HG03521 (cell line): ENCODE measurements around the gene ZFYVE28.

ENCODE experiments used
- ATAC-seq: cut with Tn5 transposase; IDR thresholded peaks from one replicate; pipeline ENCODE4 v1.9.1; 2021; ENCODE audit warnings: mild to moderate bottlenecking, moderate library complexity; ENCODE audit not compliant: unreplicated experiment

The ZFYVE28 gene

GRCh38 chr4:2264481-2265041, 153.9 kb downstream of the ZFYVE28 start:
- ATAC-seq: no peak

GRCh38 chr4:2263926-2264321, 154.5 kb downstream of the ZFYVE28 start:
- no peak for ATAC-seq

- ATAC-seq: no peak
Observed at GRCh38 chr4:2262944-2263250, 155.5 kb downstream of the ZFYVE28 start.

- peak; percentile 88 for ATAC-seq
Observed at GRCh38 chr4:2262145-2262943, 156.1 kb downstream of the ZFYVE28 start.

- ATAC-seq: no peak
Observed at GRCh38 chr4:2261853-2262144, 156.6 kb downstream of the ZFYVE28 start, which contains the start of gene MXD4. Gene MXD4 (minus strand): TSS chr4:2262109. CDS start chr4:2261980, 129 bp downstream.

- peak; percentile 16 for ATAC-seq
Observed at GRCh38 chr4:2261110-2261852, 157.2 kb downstream of the ZFYVE28 start.

GRCh38 chr4:2260344-2261109, 157.9 kb downstream of the ZFYVE28 start:
- no peak for ATAC-seq

- no peak for ATAC-seq
Observed at GRCh38 chr4:2259541-2260343, 158.7 kb downstream of the ZFYVE28 start.

- ATAC-seq: no peak
Observed at GRCh38 chr4:2259036-2259540, 159.4 kb downstream of the ZFYVE28 start.

GRCh38 chr4:2258091-2259035, 160.1 kb downstream of the ZFYVE28 start:
- no peak for ATAC-seq

- ATAC-seq: no peak
Observed at GRCh38 chr4:2257361-2258081, 160.9 kb downstream of the ZFYVE28 start.

GRCh38 chr4:2256781-2257191, 161.7 kb downstream of the ZFYVE28 start:
- ATAC-seq: no peak

- no peak for ATAC-seq
Observed at GRCh38 chr4:2256156-2256731, 162.2 kb downstream of the ZFYVE28 start.

GRCh38 chr4:2255501-2256155, 162.8 kb downstream of the ZFYVE28 start:
- ATAC-seq: no peak

GRCh38 chr4:2254665-2255500, 163.6 kb downstream of the ZFYVE28 start:
- no peak for ATAC-seq

GRCh38 chr4:2253160-2254084, 165.0 kb downstream of the ZFYVE28 start:
- ATAC-seq: no peak
